LoVo (cell line): ENCODE data around the gene SAP130.

ENCODE experiments used
- DNase-seq: peaks from one replicate; pipeline ENCODE4 v3.0.0-alpha.2; 2016; ENCODE audit warnings: low spot score

The SAP130 gene

DNA sequence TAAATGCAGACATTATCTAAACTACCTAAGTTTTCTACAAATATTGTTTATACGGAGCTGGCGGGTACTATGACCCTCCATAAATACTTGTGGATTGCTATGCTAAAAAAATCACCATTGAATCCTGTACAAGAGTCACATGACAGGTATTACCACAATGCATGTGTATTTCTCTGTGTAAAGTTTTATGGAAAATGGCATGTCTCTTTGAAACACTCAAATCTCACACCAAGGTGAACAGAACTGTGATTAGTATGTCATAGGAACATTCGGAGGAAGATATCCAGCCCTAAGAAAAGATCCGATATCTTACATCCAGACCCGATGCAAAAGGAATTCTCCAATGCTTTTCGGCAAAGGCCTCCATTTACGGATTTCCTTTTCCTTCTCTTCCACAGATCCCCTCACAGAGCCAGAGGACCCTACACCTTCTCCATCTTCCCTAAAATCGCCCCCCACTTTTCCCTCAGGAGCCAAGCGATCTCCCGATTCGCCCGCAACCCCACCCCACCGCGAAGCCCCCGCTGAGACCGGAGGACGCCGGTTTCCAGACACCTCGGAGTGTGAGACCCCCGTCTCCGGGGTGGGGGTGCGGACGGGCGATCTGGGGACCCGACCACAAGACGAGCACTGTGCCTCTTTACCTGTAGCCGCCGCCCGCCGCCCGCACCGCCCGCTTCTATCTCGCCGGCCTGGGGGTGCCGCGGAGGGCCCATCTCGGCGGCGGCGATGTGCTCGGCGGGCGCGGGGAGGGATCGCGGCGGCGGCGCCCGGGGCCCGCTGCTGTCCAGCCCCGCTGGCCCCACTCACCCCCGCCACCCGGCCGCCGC is 1.2 kb downstream of the SAP130 start:
- DNase-seq, result no peak

DNA sequence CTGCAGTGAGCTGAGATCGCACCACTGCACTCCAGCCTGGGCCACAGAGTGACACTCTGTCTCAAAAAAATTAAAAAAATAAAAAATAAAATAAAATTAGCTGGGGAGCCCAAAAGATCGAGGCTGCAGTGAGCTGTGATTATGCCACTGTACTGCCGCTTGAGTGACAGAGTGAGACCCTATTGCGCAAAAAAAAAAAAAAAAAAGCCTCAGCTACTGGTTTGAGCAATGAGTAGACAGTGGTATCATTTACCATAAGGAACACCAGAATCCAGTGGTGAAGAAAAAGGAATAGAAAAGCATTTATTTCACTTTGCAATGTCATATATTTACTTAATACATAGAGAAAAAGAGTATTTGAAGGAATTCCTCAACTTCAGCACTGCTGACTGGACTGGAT is 3.0 kb downstream of the SAP130 start:
- DNase-seq, result no peak

DNA sequence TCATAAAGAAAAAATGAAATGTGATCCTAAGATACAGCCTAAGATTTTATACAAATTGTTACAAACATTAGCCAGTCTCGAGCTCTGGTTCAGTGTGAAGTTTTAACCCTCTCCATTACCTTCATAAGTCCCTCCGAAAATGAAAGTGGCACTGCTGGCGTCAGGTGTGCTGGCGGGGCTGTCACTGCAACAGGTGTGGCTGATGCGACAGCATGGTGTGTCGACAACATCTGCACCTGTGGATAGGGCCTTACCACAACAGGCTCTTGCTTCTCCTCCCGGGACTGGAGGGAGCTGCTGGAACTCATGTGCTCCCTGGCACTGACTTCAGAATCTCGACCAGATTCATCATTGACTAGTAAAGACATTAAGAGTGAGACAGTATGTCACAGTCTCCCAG is 10.3 kb downstream of the SAP130 start:
- no peak for DNase-seq

DNA sequence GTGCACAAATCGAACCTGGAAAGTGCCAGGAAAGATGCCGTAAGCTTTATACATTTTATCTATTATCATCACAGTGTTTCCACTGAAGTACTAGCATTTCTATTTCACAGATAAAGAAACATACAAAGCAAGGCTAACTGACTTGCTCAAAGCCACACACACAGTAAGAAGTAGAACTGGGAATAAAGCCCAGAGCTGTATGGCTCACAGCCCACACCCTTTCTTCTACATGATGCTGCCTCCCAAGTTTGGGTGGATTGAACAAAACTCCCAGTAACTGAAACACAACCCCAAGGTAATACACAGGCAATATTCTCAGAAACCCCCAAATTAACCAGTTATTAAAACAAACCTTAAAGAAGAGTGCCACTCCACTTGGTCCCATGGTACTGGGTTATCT is 11.2 kb downstream of the SAP130 start:
- DNase-seq, result no peak

DNA sequence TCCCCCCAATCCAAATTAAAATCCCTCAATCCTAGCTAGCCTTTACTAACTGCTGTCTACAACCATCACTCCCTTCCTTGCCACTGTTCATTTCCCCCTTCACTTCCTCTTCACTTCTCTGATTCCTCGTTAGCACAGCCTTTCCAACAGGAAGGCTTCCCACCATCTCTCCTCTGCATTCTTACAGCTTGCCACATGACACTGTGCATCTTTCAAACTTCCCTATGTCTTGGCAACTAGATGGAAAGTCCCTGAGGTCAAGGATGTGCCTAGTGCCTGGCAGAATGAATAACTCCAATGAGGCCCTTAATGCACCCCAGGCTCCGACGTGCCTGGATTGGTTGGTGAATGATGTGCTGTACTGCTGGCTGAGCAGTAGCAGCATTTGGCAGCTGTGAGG is 15.2 kb downstream of the SAP130 start:
- no peak for DNase-seq

DNA sequence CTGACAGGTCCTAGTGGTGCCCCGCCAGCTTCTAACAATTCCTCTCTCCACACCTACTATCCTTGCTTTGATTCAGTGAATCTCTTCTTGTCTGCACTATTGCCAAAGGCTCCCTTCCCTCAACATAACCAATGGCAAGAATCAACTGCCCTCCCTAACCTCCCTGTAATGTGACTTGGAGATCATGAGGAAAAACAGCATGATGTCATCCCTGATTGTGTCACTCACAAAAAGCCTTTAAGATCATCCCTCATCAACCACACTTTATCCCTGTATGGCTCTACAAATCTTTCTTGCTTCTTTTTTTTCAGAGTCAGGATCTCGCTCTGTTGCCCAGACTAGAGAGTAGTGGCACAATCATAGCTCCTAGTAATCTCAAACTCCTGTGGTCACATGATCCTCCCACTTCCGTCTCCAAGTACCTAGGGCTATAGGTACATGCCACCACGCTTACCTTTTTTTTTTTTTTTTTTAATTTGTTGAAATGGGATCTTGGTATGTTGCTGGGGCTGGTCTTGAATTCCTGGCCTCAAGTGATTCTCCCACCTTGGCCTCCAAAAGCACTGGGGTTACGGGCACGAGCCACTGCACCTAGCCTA is 19.7 kb downstream of the SAP130 start:
- no peak for DNase-seq

DNA sequence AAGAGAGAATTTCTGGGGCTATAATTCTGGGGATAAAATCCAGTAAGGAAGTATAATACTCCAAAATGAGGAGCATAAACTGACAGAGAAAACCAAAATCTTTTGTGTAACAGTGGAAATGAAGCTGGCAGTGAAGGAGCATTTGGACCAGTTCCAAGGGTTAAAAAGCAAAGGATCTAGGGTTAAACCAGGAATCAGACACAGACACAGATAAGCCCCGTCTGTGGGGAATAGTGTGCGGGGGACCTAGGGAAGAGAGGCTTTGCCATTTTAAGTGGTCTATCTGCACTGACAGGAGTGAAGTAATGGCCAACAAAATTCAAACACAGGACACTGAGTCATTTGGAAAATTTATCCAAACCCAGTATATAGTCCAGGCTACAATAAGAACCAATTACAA is 23.4 kb downstream of the SAP130 start:
- DNase-seq, result no peak

DNA sequence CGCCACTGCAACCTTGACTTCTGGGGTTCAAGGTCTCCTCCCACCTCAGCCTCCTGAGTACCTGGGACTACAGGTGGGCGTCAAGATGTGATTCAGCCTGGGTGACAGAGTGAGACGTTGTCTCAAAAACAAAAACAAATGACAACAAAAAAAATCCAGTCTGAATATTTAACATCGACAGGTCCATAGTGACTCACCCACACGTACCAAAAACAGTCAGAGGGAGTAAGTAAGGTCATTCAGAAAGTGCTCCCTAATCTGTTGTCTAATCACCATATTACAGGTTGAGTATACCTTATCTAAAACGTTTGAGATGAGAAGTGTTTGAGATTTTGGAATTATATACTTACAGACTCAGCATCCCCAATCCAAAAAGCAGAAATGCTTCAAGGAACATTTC is 24.4 kb downstream of the SAP130 start:
- DNase-seq, result no peak

DNA sequence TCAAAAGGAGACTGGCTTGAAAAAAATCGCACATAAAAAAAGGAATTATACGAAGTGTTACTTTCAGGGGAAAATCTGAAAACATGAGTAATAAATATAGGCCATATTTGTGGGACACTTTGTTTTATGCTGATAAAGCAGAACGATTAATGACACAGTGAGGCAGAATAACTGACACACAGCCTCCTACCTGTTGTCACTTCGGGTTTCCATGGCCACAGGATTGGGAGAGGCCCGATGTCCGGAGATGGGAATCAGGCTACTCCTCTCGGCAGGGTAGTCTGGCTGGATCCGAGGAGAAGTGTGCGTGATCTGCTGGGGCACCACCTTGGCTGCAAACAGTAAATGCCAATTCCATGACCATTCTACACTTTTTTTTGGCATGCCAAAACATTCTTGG is 31.7 kb downstream of the SAP130 start:
- no peak for DNase-seq

DNA sequence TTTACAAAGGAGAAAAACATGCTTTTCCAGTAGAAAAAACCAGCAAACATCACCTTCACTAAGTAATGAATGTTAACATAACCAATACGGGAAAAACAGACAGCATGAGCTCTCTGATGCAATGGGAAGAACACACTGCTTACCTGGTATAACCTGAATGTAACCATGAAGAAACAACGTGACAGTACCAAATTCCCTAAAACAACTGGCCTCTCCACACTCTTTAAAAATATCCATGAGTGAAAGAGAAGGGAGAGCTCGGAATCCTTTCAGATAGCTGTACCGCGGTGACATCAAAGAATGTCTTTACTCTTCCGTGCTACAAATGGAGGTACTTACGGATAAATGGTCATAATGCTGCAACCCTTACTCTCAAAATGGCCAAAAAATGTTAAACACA is 32.1 kb downstream of the SAP130 start:
- no peak for DNase-seq

DNA sequence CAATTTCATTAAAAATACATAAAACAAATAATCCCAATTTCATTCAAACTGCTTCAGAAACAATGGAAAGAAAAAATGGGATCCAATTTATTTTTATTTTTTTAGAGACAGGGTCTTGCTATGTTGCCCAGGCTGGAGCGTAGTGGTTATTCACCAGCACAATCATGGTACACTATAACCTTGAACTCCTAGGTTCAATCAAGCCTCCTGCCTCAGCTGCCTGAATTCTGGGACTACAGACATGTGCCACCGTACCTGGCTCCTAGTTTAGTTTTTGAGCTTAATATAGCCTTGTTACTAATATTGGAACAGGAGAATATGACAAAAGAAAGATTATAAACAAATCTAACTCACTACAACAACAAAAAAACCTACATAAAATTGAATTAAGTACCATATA is 34.2 kb downstream of the SAP130 start:
- no peak for DNase-seq

DNA sequence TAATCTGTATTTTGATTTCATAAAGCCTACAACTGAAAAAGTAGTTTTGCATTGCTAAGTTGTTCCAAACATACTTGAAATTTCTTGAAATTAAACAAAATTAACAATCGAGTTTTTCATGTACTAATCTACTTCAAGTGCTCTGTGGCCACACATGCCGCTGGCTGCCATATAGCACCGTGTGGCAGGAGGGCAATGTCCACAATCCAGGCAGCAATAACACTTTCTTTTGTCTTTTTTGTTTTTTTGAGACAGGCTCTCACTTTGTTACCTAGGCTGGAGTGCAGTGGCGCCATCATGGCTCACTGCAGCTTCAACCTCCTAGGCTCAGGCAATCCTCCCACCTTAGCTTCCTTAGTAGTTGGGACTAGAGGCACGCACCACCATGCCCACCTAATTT is 36.1 kb downstream of the SAP130 start:
- DNase-seq, result no peak

DNA sequence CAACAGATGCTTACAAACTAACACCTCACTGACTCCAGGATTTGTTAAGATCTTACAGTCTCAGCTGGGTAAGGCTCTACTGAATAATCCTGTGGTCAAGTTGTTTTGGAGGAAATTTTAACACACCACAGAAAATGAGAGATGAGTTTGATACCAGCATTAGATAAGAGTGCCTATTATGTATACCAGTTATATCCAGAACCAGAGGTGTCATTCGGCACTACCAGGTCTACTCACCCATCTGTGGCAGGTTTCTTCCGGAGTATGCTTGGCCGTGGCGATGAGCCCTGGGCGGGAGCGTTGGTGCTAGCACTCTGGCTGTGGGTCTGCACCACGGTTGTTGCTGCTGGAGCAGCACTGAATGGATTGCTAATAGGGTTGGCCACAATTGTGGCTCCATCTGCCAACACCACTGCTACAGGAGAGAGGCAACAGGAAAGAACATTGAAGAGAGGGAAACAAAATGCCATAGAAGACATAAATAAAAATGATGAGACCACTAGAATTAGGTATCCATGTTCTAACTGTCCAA is 41.2 kb downstream of the SAP130 start:
- no peak for DNase-seq

DNA sequence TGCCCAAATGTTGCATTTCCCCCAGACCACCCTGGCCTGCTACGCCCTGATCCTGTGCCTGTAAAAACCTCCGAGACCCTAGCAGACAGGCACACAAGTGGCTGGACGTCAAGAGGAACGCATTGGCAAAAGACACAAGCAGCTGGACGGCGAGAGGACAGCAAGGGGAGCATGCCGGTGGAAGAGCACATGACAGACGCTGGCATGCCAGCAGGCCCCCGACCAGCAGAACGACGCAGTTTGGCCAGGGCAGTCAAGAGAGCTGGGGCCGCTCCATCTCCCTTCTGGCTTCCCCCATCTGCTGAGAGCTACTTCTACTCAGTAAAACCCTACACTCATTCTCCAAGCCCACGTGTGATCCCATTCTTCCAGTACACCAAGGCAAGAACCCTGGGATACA is 42.1 kb downstream of the SAP130 start:
- no peak for DNase-seq

DNA sequence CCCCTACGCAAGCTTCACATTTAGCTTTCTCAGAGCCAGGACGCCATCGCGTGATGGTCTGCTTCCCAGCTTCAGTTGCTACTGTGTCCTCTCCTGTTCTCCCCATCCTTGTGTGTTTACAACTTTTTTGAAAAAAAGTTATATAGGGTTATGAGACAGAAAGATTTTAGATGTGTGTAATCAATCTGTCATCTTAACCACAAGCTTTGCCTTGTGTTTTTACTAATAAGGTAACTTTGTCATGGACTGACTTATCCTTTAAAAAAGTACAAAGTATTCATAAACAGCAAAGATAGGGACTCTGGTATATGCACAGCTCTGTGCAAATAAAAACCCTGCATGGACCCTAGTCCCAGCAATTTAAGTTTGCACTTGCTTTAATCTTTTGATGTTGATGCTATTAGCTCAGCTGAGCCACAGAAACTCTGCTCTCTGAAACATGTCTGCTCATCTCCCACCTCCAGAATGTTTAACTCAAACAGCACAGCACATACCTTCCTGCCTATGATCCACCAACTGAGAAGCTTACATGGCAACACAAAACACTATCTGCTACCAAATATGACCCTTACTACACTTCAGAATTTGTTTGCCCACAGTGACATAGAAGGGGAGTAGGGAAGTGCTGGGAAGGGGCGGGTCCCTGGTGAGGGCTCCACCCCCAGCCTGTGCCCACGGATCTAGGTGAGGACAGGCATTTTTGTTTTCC is 42.7 kb downstream of the SAP130 start:
- no peak for DNase-seq

DNA sequence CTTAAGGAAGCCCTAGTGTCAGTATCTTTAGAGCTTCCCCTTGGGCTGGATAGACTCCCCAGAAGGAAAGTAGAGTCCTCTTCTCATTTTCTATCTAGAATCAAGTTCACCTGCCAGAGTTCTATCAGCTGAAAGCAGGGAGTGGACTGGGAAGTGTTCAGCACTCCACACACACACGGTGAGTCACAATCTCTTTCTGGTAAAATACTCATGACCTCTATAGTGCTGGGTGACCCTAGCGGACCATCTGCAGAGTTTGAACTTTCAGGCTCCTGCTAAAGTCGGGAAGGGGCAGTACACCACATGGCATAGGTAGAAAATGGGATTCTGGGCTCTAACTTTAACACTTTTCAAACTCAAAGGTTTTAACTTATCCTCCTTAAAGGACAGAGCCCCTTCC is 43.3 kb downstream of the SAP130 start:
- no peak for DNase-seq

DNA sequence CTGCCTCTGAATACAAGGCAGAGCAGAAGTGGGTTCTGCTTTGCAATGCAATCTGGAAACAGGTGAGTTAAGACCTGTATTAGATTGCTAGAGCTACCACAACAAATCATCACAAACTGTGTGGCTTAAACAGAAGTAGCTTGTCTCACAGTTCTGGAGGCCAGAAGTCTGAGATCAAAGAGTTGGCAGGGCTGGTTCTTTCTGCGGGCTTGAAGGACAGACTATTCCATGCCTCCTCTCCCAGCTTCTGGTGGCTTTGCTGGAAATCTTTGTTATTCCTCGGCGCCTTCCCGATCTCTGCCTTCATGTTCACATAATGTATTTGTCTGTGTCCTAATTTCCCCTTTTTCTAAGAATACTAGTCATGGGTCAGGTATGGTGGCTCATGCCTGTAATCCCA is 58.4 kb downstream of the SAP130 start:
- DNase-seq, result no peak

DNA sequence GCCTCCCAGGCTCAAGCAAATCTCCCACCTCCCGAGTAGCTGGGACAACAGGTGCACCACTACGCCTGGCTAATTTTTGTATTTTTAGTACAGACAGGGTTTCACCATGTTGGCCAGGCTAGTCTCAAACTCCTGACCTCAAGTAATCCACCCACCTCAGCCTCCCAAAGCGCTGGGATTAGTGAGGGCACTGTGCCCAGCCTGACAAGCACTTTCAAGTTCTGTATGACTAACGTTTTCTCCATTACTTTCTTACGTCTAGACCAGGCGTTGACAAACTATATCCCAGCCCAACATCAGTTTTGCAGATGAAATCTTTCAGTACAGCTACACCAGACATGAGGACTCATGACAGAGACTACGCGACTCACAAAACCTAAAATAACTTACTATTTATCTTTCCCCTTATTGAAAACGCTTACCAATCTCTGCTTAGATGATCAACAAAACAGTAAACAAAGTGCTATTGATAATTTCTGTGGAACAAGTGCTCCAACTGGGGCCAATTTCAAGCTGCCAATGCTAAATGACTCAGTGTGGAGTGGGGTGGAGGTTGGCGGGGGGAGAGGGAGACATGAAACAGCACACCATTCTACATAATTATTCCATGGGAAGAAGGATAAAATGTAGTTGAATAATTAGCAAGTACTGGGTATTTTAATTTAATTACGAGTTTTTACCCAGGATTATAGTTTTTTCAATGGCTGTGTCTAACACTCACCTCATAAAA is 59.1 kb downstream of the SAP130 start:
- no peak for DNase-seq

DNA sequence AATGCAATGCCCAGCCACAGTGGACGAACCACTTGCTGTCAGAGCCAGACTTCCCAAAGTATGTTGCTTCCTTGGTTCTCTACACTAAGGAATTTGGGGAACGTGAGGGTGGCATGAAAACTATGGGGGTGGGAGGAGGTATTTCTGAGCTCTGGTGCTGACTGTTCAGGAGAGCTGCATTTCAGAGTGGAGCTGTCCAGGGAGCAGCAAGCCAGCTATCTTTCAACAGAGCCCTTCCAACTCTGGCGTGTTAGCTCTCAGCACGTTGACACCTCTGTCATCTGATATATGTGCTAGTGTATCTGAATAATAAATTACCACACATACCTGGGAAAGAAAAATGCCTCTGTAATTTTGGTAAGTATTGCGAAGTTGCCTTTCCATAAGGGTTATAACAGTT is 66.1 kb downstream of the SAP130 start:
- DNase-seq, result no peak

DNA sequence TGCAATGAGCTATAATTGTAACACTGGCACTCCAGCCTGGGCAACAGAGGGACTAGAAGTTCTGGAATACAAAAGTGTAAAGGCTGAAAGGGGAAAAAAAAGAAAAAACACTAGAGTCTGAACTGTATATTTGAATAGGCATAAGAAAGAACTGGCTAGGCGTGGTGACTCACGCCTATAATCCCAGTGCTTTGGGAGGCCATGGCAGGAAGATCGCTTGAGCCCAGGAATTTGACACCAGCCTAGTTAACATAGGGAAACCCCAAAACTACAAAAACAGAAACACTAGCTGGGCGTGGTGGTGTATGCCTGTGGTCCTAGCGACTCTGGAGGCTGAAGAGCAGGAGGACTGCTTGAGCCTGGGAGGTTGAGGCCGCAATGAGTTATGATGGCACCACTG is 70.6 kb downstream of the SAP130 start:
- DNase-seq, result no peak

DNA sequence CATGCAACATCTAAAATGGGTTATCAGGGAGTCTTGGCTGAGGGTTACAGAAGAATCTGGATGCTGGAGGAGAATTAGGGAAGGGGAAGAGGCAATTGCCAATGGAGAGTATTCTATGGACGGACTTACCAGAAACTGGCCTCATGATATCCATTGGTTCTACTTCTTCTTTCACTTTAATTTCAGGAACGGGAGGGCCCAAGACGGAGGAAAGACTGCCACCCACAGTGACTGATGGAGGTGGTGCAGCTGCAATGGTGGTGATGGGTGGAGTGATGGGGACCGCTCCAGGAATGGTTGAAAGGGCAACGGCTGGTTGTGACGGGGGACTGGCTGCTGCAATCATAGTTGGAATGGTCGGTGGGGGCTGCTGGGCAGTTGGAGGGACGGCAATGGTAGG is 73.0 kb downstream of the SAP130 start:
- DNase-seq, result no peak

DNA sequence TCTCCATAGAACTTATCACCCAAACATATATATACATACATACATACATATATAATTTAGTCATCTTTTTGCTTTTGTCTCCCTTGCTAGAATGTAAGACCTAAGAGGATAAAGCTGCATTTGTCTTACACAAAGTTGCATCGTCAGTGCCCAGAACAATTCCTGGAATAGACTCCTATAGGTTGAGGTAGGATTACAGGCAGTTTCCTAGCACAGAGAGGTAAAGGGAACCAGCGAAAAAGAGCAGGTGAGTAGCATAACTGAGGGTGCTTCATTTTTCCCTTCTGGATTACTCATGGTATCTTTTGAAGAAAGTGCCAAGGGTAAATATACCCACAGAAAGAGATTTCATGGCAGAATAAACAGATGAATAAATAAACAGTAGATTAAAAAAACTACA is 74.0 kb downstream of the SAP130 start:
- DNase-seq, result no peak
